K562 (cell line): Measurements from ENCODE around the gene AFF3.

Experiments used
- FOS ChIP-seq: IDR thresholded peaks from 3 replicates; pipeline ENCODE4 v1.6.1; 2011; ENCODE audit not compliant: insufficient read length; ENCODE audit errors: extremely low read depth
- JUN ChIP-seq, 2 experiments: sonication (generic) in 1 of 2; formaldehyde crosslinking in 1 of 2; IDR thresholded peaks; 2 replicates each; pipeline versions ENCODE4 v1.6.1 to v1.8.0; 2012 to 2022; ENCODE audit warnings: borderline replicate concordance in 2 of 2, mild to moderate bottlenecking in 2 of 2, improper control_type of control experiment in 1 of 2, low read depth in 1 of 2, low read length in 1 of 2, missing genetic modification reagents in 1 of 2
- NR2C2 ChIP-seq, 2 experiments: fragments of 200-800 bp in 1 of 2; sonication (Bioruptor generic) in 1 of 2; sonication (generic) in 1 of 2; formaldehyde crosslinking in 1 of 2; IDR thresholded peaks; 2 replicates each; pipeline versions ENCODE4 v1.6.1 to v1.8.0; 2016 to 2022; ENCODE audit warnings: mild to moderate bottlenecking in 1 of 2, missing compliant biosample characterization in 1 of 2, missing genetic modification characterization in 1 of 2, missing genetic modification reagents in 1 of 2
- NR3C1 ChIP-seq: sonication (generic); formaldehyde crosslinking; IDR thresholded peaks from 2 replicates; pipeline ENCODE4 v1.8.1; 2022; ENCODE audit warnings: missing genetic modification reagents
- PHTF2 ChIP-seq: fragments of 250-450 bp; sonication (Bioruptor Pico); IDR thresholded peaks from 2 replicates; pipeline ENCODE4 v1.5.0; 2021; ENCODE audit warnings: mild to moderate bottlenecking
- RAD21 ChIP-seq, 2 experiments: fragments of 250-450 bp in 1 of 2; fragments of 450-650 bp in 1 of 2; sonication (Bioruptor Pico) in 1 of 2; formaldehyde crosslinking in 1 of 2; IDR thresholded peaks in 1 of 2; conservative IDR thresholded peaks in 1 of 2; 2 replicates each; pipeline versions ENCODE4 v1.4.0 to v1.8.0; 2020 to 2022; ENCODE audit warnings: mild to moderate bottlenecking in 2 of 2, moderate library complexity in 1 of 2
- SIN3A ChIP-seq, 2 experiments: fragments of 150-350 bp in 1 of 2; IDR thresholded peaks; 2 replicates each; pipeline ENCODE4 v1.6.1; 2011 to 2016; ENCODE audit warnings: borderline replicate concordance in 2 of 2, low read depth in 2 of 2, low read length in 2 of 2, mild to moderate bottlenecking in 2 of 2, moderate library complexity in 2 of 2; ENCODE audit not compliant: control insufficient read depth in 1 of 2
- SREBF1 ChIP-seq: fragments of 150-350 bp; IDR thresholded peaks from 2 replicates; pipeline ENCODE4 v1.6.1; 2014; ENCODE audit warnings: antibody characterized with exemption, low read depth, low read length, borderline replicate concordance
- ZNF239 ChIP-seq: fragments of 250-450 bp; sonication (Bioruptor Pico); IDR thresholded peaks from 2 replicates; pipeline ENCODE4 v1.4.0; 2020; ENCODE audit warnings: mild to moderate bottlenecking
- TF ChIP-seq, protein P1 (sequence below), 2 experiments: fragments of 450-650 bp in 1 of 2; sonication (generic) in 1 of 2; formaldehyde crosslinking in 1 of 2; IDR thresholded peaks in 1 of 2; conservative IDR thresholded peaks in 1 of 2; 2 replicates each; pipeline versions ENCODE4 v1.6.1 to v1.8.1; 2016 to 2023; ENCODE audit warnings: mild to moderate bottlenecking in 2 of 2, moderate library complexity in 2 of 2, inconsistent platforms in 1 of 2, missing genetic modification reagents in 1 of 2
- TF ChIP-seq, protein P2 (sequence below), 3 experiments: IDR thresholded peaks in 2 of 3; conservative IDR thresholded peaks in 1 of 3; 2 replicates each; pipeline ENCODE4 v1.5.1; 2011 to 2012; ENCODE audit warnings: low read length in 3 of 3, mild to moderate bottlenecking in 3 of 3, control low read depth in 2 of 3, improper control_type of control experiment in 1 of 3, inconsistent platforms in 1 of 3, low read depth in 1 of 3, mixed read lengths in 1 of 3, moderate library complexity in 1 of 3; ENCODE audit not compliant: insufficient read depth in 2 of 3

DNA sequence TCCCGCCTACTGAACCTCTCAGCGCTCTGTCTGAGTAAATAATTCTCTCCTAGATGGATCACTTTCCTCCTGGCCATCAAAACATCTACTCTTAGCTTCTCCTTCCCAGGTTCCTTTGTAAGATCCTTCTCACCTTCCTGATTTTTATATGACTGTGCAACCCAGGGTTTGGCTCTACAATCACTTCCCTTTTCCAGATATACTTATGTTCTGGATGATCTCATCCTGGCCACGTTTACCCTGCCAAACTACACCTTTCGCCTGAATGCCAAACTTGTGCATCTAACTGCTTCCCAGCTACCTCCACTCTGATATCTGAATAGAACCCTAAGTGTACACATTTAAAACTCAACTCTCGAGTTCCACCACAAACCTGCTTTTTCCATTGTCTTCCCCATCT lies 362.1 kb downstream of the AFF3 start:
- TF ChIP-seq, protein P1, sequence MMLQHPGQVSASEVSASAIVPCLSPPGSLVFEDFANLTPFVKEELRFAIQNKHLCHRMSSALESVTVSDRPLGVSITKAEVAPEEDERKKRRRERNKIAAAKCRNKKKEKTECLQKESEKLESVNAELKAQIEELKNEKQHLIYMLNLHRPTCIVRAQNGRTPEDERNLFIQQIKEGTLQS (IDR thresholded peaks at IDR 0.05) = no peak
- TF ChIP-seq, protein P1 (CRISPR knock-in tag; conservative IDR thresholded peaks at IDR 0.05) = no peak
- TF ChIP-seq NR3C1 (no peak), NR2C2 (CRISPR knock-in tag; IDR thresholded peaks at IDR 0.05) (no peak), NR2C2 (tag; IDR thresholded peaks at IDR 0.05) (no peak), SIN3A (IDR thresholded peaks at IDR 0.05; ENCODE audit: borderline replicate concordance in 2 of 2, control insufficient read depth in 1 of 2, low read depth in 2 of 2, low read length in 2 of 2) (no peak), ZNF239 (CRISPR knock-in tag) (no peak), JUN (IDR thresholded peaks at IDR 0.05; ENCODE audit: borderline replicate concordance, low read depth, low read length) (no peak), JUN (CRISPR knock-in tag; IDR thresholded peaks at IDR 0.05; ENCODE audit: borderline replicate concordance) (no peak), SREBF1 (no peak), PHTF2 (CRISPR knock-in tag) (no peak), RAD21 (CRISPR knock-in tag; conservative IDR thresholded peaks at IDR 0.05 in 1 of 2, IDR thresholded peaks at IDR 0.05 in 1 of 2) (no peak), FOS (no peak)
- TF ChIP-seq, protein P2, sequence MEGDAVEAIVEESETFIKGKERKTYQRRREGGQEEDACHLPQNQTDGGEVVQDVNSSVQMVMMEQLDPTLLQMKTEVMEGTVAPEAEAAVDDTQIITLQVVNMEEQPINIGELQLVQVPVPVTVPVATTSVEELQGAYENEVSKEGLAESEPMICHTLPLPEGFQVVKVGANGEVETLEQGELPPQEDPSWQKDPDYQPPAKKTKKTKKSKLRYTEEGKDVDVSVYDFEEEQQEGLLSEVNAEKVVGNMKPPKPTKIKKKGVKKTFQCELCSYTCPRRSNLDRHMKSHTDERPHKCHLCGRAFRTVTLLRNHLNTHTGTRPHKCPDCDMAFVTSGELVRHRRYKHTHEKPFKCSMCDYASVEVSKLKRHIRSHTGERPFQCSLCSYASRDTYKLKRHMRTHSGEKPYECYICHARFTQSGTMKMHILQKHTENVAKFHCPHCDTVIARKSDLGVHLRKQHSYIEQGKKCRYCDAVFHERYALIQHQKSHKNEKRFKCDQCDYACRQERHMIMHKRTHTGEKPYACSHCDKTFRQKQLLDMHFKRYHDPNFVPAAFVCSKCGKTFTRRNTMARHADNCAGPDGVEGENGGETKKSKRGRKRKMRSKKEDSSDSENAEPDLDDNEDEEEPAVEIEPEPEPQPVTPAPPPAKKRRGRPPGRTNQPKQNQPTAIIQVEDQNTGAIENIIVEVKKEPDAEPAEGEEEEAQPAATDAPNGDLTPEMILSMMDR (IDR thresholded peaks at IDR 0.05 in 2 of 3, conservative IDR thresholded peaks at IDR 0.05 in 1 of 3; ENCODE audit: insufficient read depth in 2 of 3, low read depth in 1 of 3, low read length in 3 of 3) = no peak
